DMS114 treated with DMSO at 0.1 percent for 48 hours (cell line): Measurements from ENCODE around the gene NR6A1.

Experiments used
- DNase-seq: peaks from one replicate; lab custom pipeline; 2025; ENCODE audit not compliant: unreplicated experiment; lab: John Stamatoyannopoulos, UW

NR6A1 gene

DNA sequence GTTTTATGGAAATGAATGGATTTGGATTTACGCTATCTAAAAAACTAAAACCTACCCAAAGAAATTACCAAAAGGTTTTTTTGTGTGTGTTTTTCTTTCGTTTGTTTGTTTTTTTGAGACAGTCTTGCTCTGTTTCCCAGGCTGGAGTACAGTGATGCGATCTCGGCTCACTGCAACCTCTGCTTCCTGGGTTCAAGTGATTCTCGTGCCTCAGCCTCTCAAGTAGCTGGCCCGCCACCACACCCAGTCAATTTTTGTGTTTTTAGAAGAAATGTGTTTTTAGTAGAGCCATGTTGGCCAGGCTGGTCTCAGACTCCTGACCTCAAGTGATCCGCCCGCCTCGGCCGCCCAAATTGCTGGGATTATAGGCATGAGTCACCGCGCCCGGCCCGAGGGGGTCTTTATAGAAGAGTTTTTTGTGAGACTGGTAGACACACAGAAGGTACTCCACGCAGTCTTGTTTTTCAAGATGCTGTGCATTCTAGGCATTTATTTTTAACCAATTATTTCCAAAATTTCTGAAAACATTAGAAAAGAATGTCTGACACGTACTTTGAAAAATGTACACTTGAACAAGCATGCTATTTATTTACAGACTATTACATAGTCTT lies 75.7 kb downstream of the NR6A1 start:
- DNase-seq: no peak

DNA sequence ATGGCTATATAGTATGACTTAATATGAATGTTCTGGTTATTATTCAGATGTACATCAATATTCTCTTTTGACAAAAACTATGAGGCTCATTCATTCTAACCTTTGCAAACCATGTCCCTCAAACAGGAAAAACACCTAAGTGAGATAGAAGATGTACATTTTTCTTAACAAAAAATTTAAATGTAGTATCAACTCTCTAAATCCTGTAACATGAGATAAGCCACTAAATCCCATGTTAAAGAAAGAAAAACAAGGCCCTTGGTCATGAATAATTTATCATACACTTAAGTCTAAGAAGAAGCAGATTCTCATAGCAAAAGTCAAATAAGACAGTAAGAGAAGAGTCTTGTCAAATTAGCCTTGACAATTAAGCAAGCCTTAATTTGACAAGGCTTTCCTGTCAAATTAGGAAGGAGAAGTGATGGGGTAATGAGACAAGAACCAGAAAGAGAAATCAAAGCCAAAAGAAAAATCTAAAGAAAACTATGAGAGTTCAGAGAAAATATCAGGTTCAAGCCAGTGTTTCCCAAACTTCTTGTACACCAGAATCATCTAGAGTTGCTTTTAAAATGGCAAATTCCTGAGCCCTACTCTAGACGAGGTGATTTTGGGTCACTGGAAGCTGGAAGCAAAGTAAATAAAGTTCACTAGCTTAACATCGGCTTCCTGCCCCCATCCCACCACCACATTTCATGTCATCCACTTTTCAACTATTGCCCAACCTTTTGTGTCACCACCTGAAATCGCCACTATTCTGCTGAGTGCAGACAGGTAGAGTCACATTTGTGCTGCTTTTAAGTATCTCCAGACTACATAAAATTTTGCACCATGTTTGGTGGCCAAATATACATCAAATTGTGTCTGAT lies 76.5 kb downstream of the NR6A1 start:
- DNase-seq: no peak

DNA sequence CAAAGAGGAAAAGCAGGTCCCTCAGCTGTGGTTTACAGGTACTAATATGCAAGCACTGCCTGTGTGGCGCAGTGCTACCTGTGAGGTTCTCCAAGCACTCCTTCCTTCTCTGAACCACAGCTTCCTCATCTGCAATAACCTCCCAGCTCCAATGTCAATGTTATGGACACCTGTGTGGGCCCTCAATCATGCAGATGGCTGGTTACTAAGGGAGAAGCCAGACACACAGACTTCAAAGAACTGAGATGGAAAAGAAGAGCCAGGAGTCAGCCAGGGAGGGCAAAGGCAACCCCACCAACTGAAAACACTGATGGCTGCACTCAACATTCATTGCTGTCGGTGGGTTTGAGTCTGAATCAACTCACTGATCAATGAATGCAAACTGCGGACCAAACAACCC lies 77.7 kb downstream of the NR6A1 start:
- no peak for DNase-seq

DNA sequence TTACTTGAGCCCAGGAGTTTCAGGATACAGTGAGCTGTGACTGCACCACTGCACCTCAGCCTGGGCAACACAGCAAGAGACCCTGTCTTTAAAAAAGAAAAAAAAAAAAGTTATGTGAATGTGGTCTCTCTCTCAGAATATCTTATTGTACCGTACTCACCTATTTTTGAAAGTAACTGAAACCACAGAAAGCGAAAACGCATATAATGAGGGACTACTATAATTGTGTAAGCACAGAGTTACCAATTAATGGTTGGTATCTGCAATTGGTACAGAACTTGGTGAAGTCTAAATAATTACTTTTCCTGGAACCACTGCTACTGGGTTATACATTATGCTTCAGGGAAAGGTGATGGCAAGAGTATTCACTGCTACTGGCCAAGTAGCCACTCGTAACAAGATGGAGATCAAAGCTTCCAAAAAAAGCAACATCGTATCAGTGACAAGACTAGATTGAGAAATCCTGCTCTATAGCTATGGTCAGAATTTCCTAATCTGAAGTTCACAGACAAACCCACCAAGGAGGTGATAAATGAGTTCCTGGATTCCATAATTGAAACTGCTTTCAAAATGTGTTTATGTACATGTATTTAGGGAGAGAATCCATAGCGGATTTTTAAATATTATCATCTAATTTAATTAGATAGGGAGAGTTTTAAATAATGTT lies 82.7 kb downstream of the NR6A1 start:
- no peak for DNase-seq

DNA sequence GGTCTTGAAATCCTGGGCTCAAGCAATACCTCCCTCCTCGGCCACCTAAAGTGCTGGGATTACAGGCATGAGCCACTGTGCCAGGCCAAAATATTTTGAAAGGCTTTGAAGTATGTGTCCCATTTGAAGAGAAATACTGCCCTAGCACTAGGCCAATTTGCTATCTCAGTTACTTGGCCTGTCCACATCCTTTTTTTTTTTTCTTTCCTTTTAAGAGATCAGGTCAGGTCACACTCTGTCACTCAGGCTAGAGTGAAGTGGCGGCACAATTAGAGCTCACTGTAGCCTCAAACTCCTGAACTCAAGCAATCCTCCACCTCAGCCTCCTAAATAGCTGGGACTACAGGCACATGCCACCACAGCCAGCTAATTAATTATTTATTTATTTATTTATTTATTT lies 84.2 kb downstream of the NR6A1 start:
- DNase-seq: no peak

DNA sequence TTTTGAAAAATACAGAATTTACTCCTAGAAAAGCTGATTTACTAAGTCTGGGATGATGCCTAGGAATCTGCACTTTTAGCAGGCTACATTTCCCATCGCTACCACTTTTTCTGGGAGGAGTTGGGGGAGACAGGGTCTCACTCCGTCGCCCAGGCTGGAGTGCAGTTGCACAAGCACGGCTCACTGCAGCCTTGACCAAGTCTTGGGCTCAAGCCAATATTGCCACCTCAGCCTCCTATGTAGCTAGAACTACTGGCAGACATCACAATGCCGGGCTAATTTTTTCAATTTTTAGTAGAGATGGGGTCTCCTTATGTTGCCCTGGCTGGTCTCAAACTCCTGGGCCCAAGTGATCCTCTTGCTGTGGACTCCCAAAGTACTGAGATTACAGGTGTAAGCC lies 85.9 kb downstream of the NR6A1 start:
- no peak for DNase-seq

DNA sequence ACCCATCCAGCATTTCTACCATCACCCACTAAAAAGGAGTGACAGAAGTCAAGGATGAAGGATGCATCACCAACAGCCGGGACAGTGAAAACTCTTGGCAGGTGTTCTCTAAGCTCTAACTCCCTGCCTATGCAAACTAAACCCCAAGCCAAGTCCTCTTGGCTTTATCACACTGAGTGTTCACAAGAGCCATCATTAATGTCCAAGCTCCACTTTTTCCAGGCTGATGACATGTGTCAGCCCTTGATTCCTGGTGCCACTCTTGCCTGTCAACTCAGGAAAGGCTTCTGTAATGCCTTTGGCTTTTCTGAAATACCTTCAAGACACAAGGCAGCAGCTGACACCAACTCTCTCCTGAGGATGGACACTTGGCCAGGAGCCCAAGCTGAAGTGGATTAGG lies 86.9 kb downstream of the NR6A1 start:
- DNase-seq: no peak

DNA sequence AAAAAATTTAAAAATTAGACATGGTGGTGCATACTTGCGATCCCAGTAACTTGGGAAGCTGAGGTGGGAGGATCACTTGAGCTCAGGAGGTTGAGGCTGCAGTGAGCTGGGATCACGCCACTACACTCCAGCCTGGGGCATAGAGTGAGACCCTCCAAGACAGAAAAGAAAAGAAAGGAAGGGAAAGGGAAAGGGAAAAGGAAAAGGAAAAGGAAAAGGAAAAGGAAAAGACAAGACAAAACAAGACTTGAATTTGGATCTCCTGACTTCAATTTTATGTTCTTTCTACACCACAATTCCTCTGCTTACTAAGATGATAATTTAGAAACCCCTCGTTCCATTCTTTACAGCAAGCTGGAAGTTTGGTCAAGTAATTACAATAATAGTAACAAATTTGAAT lies 88.1 kb downstream of the NR6A1 start:
- no peak for DNase-seq

DNA sequence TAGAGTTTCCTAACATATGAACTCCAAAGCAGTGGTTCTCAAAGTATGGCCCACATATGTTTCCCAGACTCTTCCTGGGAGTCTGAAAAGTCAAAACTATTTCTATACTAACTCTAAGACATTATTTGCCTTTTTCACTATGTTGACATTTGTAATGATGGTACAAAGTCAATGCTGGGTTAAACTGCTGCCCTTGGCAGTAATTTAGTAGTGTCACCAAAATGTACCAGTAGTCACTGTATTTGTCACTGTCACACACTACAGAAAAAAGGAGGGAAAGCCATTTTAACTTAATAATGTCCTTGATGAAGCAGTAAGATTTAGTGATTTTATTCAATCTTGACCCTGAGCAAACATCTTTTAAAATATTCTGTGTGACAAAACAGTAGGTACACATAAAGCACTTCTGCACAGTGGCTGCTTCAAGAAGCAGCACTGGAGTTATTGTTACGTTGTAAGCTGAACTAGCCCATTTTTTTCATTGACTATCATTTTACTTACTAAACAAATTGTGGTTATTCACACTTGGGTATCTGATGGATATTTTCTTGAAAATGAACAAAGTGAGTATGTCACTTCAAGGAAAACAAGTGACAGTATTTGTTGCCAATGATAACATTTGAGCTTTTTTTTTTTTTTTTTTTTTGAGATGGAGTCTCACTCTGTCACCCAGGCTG lies 90.3 kb downstream of the NR6A1 start:
- DNase-seq: no peak

DNA sequence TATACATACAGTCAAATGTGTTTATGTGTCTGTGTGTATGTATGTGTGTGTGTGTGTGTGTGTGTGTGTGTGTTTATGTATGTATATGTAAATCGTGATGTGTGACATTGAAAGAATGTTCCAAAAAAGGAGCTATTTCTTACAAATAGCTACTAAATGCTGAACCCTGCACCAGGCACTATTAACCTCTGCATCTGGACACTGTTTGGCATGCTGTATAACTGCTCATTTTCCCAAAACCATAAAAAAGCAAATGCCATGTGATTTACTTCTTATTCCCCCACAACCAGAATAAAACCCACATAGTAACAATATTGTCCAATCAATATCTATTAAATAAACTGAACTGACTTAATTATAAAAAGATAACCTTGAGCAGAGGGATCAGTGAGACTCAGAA lies 91.1 kb downstream of the NR6A1 start:
- no peak for DNase-seq

DNA sequence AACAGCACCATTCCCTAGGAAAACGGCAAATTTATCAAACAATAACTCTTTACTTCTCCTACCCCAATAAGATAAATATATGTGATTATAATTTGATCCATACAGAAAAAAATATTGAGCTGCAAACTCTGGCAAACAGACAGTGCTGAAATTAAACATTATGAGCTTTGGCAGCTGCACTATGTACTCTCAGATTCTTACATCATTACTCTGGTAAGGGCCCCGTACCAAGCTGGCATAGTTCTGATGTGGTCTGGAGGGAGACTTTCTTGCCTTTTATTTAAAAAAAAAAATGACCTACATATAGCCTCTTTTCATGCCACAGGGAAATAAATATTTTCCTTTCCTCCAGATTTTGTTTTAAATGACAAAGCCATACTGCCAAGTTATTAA lies 95.0 kb downstream of the NR6A1 start:
- no peak for DNase-seq

DNA sequence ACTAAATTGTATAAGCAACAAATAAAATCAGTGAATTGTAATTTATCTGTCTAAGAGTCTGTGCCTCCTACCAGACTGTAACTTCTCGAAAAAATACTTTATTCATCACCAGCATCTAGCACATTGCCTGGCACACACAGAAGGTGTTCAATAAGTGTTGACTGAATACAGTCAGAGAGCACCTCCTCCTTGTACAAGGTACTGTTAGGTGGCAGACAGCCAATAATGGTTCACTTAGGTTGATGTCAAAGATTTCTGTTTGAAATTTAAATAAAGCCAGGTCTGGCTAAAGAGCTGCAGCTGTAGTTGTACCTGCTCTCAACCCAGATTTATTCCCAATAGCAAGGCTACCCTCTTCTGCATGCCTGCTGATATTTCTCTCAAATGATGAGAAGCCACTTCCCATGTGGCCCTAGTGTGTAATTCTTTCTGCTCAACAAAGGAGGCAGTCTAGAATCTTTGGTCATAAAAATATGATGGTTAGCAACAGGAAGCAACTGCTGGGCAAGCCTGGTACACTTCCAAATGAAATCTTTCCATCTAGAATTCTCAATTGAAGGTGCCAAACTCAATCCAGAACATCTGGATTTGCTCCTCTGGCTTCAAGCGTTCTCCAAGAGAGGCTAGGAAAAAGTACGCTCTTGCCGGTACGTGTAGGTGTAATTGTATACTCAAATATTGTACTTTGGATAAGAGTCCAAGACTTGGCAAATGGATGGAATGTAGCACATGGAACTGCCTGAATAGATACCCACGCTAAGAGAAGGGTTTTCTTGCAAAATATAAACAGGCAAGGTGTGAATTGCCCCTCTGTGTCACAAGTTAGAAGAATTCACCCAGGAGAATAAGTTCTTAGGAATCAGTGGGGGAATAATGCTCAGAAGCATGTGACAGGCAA lies 95.6 kb downstream of the NR6A1 start:
- no peak for DNase-seq

DNA sequence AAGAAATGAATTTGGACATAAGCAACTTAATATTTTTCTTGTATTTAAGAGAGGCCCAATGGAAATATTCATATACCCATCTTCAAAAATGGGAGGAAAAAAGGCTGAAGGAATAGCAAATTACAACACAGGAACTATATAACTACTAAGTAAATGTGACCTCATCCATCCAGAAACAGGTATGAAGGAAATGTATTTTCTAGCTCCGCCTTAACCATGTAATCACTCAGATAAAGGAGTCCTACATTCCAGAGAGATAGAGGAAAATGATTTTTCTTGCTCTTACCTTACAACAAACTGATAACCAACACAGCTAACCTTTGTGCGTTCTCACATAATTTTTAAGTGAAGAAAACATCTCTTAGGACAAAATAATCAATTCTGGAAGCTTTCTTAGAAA lies 96.5 kb downstream of the NR6A1 start:
- no peak for DNase-seq

DNA sequence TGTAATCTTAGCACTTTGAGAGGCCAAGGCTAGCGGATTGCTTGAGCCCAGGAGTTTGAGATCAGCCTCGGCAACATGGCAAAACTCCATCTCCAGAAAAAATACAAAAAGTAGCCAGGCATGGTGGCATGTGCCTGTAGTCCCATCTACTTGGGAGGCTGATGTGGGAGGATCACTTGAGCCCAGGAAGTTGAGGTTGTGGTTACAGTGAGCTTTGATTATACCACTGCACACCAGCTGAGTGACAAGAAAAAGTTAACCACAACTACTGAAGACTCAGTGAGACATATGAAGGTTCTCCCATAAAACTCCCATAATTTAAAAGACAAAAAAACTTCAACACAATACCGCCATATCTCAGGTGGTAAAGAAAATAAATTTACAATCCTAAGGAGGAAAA lies 98.0 kb downstream of the NR6A1 start:
- DNase-seq: no peak

DNA sequence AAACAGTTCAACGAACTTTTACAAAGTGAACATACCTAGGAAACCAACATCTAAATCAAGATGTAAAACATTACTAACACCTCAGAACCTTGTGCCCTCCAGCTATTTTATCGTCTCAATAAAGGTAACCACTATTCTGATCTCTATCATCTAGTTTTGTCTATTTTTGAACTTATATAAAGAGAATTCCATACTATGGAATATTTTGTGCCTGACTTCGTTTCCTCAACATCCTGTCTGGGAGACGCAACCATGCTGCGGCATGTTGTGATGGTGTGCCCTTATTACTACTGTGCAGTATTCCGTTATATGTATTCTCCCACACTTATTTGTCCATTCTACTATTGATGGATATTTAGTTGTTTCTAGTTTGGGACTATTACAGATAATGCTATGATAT lies 99.2 kb downstream of the NR6A1 start:
- no peak for DNase-seq

DNA sequence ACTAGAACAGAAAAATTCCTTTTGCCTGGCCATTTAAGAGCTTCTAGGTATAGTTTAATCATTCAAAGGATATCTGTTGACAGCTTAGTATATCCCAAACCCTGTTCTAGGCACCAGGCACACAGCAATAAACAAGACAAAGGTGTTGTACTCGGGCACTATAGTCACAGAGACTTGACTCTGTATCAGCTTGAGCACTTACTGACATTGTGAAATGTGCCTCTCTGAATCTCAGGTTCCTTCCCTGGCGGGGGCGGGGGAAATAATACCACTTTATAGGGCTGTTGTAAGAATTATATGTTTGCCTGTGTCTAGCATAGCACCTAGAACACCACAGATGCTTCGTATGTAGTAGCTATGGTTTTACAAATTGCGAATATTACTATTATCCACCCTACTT lies 104.5 kb downstream of the NR6A1 start:
- DNase-seq: no peak

DNA sequence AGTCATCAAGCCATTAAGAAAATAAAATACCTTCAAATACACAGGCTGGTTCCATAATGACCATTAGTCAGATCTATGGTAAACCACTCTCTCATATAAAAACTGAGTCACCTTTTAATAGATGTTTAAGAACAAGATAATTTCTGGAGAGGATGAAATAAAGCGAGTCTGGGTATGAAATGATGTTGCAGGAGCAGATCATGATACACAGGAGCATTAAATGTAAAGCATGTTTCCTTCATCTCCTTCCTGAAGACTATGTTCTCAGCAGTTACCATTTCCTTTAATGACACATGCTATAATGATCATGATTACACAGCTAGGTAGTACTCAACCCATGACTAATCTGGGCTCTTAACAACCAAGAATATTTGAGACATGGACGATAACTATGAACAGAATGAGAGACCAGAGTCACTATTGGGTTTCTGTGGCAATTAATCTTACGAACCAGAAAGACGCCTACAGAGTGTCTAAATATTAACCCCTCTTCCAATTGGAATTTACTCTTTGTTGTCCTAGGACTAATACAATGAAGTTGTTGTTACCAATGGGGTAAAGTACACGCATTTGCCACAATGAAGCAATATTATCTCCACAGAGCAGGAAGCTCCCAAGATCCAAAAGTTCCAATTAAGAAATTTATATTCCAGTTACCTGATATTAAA lies 105.6 kb downstream of the NR6A1 start:
- no peak for DNase-seq

DNA sequence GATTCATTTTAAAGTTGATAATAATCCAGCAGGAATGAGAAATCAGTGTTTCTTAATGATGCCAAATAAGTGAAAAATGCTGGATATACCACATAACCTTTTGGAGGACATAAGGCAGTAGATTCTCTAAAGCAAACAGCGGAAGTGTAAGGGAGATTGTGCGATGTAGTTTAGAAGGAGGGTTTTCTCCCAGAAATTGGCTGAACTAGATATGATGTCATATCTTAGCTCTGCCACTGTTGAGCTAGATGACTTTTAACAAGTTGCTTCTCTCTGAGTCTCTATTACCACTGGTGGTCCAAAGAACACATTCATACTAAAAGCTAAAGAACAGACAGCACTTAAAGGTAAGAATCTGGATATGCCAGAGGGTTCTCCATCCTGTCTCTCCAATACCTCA lies 107.0 kb downstream of the NR6A1 start:
- no peak for DNase-seq

DNA sequence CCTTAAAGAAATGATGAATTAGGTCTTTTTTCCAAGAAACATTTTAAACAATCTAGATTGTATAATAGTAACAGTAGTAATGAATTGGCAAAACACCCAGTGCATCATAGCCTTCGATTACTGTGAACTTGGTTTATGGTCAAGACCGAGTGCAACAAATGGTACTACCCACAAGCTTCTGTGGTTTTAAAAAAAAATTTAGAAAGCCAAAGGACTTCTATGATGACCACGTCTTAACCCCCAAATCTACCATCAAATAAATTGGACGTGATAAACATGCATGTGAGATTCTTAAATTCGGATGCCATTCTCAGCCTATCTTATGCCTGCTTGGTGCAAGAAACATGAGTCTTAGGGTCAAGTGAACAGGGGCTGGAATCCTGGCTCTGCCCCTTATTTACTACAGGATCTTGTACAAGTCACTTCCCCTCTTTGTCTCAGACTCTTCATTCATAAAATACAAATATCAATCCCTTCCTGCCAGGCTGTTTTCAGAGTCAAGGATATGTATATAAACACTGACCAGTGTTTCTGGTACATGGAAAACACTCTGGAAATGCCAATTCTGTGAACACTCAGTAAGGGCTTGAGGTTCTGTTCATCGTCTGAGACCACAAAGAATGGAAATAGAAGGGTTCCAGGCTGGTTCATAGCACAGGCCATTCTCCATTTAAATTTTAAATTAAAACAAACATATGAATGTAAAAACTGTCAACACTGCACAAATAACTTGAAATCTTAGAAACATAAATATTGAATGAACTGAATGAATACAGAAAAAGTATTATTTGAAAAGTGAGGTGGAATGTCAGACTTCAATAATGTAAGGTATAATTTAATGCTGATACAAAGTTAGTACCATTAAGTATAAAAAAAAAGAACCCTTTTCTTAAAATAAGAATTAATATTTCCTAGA lies 107.8 kb downstream of the NR6A1 start:
- DNase-seq: no peak
